ENCODE measurements around the gene TSC1. TPM values are rescaled to one million over a fixed set of nuclear protein-coding genes. Genes with fewer than 3 reads are reported as not detected.

The TSC1 gene
- total RNA-seq, 1 experiment from 2014 or later = 59.2 TPM

GRCh38 chr9:132878695-132879456 is 65.5 kb downstream of the TSC1 start, which contains the start of gene SPACA9:
TSS of gene SPACA9 (plus strand) at chr9:132878898. CDS start at chr9:132883948, 5,050 bp downstream.
- H3K79me2 ChIP-seq (ENCODE audit: low read length) = no peaks in the 10 kb centered on the region
- DNase-seq = peak; percentile 64
- H3K9me2 ChIP-seq (replicated peaks; ENCODE audit: insufficient read depth, low read length) = no peaks in the 10 kb centered on the region
- peak within 1 kb of the TSS; percentile 98 for H3K4me2 ChIP-seq (ENCODE audit: low read depth, low read length, poor library complexity, severe bottlenecking)
- no peak within 1 kb of the TSS for H3K27ac ChIP-seq (ENCODE audit: low read length)
- H3K9me3 ChIP-seq (ENCODE audit: low read length) = no peaks in the 10 kb centered on the region
- peaks cover 17% of the 10 kb centered on the region for H3K4me1 ChIP-seq (ENCODE audit: low read length)
- H3K4me3 ChIP-seq (ENCODE audit: low read length) = peak within 1 kb of the TSS; percentile 96
- H2AFZ ChIP-seq (ENCODE audit: low read length) = peak within 1 kb of the TSS; percentile 99
- H3K9ac ChIP-seq (ENCODE audit: low read length) = peak within 1 kb of the TSS; percentile 93
- H3K36me3 ChIP-seq (ENCODE audit: insufficient read depth, low read length) = no peaks in the 10 kb centered on the region
- H4K20me1 ChIP-seq (ENCODE audit: insufficient read depth, low read depth, low read length) = no peaks in the 10 kb centered on the region
- H3K27me3 ChIP-seq (ENCODE audit: low read length) = no peaks in the 10 kb centered on the region

- Histone ChIP-seq H3K27me3 (ENCODE audit: low read length) (no peaks in the 10 kb centered on the region), H2AFZ (ENCODE audit: low read length) (peak within 1 kb of the TSS; percentile 99), H3K9me3 (ENCODE audit: low read length) (no peaks in the 10 kb centered on the region), H4K20me1 (ENCODE audit: insufficient read depth, low read depth, low read length) (no peaks in the 10 kb centered on the region), H3K4me3 (ENCODE audit: low read length) (peak within 1 kb of the TSS; percentile 96), H3K27ac (ENCODE audit: low read length) (no peak within 1 kb of the TSS), H3K4me2 (ENCODE audit: low read depth, low read length, poor library complexity, severe bottlenecking) (peak within 1 kb of the TSS; percentile 98), H3K4me1 (ENCODE audit: low read length) (peaks cover 17% of the 10 kb centered on the region), H3K79me2 (ENCODE audit: low read length) (no peaks in the 10 kb centered on the region), H3K9ac (ENCODE audit: low read length) (peak within 1 kb of the TSS; percentile 93), H3K9me2 (replicated peaks; ENCODE audit: insufficient read depth, low read length) (no peaks in the 10 kb centered on the region), H3K36me3 (ENCODE audit: insufficient read depth, low read length) (no peaks in the 10 kb centered on the region)
- peak; percentile 92 for DNase-seq
Observed at GRCh38 chr9:132877824-132878694, 66.4 kb downstream of the TSC1 start, which contains the start of gene AK8. TSS of gene AK8 (minus strand) at chr9:132878284. CDS start at chr9:132878255, 29 bp downstream.

GRCh38 chr9:132877458-132877823 is 67.0 kb downstream of the TSC1 start:
- H2AFZ ChIP-seq (ENCODE audit: low read length) = peak overlapping the region; percentile 92; the same call in 1 of the 2 replicates
- no peaks in the 10 kb centered on the region for H3K9me3 ChIP-seq (ENCODE audit: low read length)
- no peaks in the 10 kb centered on the region for H3K9me2 ChIP-seq (replicated peaks; ENCODE audit: insufficient read depth, low read length)
- peak overlapping the region; percentile 93 for H3K9ac ChIP-seq (ENCODE audit: low read length)
- DNase-seq = no peak
- no peaks in the 10 kb centered on the region for H4K20me1 ChIP-seq (ENCODE audit: insufficient read depth, low read depth, low read length)
- H3K4me2 ChIP-seq (ENCODE audit: low read depth, low read length, poor library complexity, severe bottlenecking) = peak overlapping the region; percentile 98
- peaks cover 17% of the 10 kb centered on the region for H3K4me1 ChIP-seq (ENCODE audit: low read length)
- no peaks in the 10 kb centered on the region for H3K27me3 ChIP-seq (ENCODE audit: low read length)
- H3K4me3 ChIP-seq (ENCODE audit: low read length) = peak overlapping the region; percentile 96
- H3K27ac ChIP-seq (ENCODE audit: low read length) = no peak overlapping the region
- H3K36me3 ChIP-seq (ENCODE audit: insufficient read depth, low read length) = no peaks in the 10 kb centered on the region
- no peaks in the 10 kb centered on the region for H3K79me2 ChIP-seq (ENCODE audit: low read length)

GRCh38 chr9:132876849-132877248 is 67.6 kb downstream of the TSC1 start:
- Histone ChIP-seq H3K36me3 (ENCODE audit: insufficient read depth, low read length) (no peaks in the 10 kb centered on the region), H3K4me2 (ENCODE audit: low read depth, low read length, poor library complexity, severe bottlenecking) (no peak overlapping the region), H3K27me3 (ENCODE audit: low read length) (no peaks in the 10 kb centered on the region), H3K4me1 (ENCODE audit: low read length) (peaks cover 17% of the 10 kb centered on the region), H3K9ac (ENCODE audit: low read length) (no peak overlapping the region), H3K79me2 (ENCODE audit: low read length) (no peaks in the 10 kb centered on the region), H3K9me2 (replicated peaks; ENCODE audit: insufficient read depth, low read length) (no peaks in the 10 kb centered on the region), H3K27ac (ENCODE audit: low read length) (no peak overlapping the region), H3K4me3 (ENCODE audit: low read length) (no peak overlapping the region), H4K20me1 (ENCODE audit: insufficient read depth, low read depth, low read length) (no peaks in the 10 kb centered on the region), H2AFZ (ENCODE audit: low read length) (no peak overlapping the region), H3K9me3 (ENCODE audit: low read length) (no peaks in the 10 kb centered on the region)
- DNase-seq = no peak

GRCh38 chr9:132875159-132875558 is 69.3 kb downstream of the TSC1 start:
- Histone ChIP-seq H4K20me1 (ENCODE audit: insufficient read depth, low read depth, low read length) (no peaks in the 10 kb centered on the region), H3K4me2 (ENCODE audit: low read depth, low read length, poor library complexity, severe bottlenecking) (no peak overlapping the region), H3K4me3 (ENCODE audit: low read length) (no peak overlapping the region), H3K9ac (ENCODE audit: low read length) (no peak overlapping the region), H3K9me2 (replicated peaks; ENCODE audit: insufficient read depth, low read length) (no peaks in the 10 kb centered on the region), H3K36me3 (ENCODE audit: insufficient read depth, low read length) (no peaks in the 10 kb centered on the region), H3K4me1 (ENCODE audit: low read length) (peaks cover 17% of the 10 kb centered on the region), H3K79me2 (ENCODE audit: low read length) (no peaks in the 10 kb centered on the region), H2AFZ (ENCODE audit: low read length) (no peak overlapping the region), H3K27ac (ENCODE audit: low read length) (no peak overlapping the region), H3K27me3 (ENCODE audit: low read length) (no peaks in the 10 kb centered on the region), H3K9me3 (ENCODE audit: low read length) (no peaks in the 10 kb centered on the region)
- DNase-seq = no peak

- DNase-seq = no peak
Observed at GRCh38 chr9:132873403-132873802, 71.0 kb downstream of the TSC1 start.

GRCh38 chr9:132869266-132869665 is 75.2 kb downstream of the TSC1 start:
- H3K4me1 ChIP-seq (ENCODE audit: low read length) = no peaks in the 10 kb centered on the region
- no peak overlapping the region for H3K4me3 ChIP-seq (ENCODE audit: low read length)
- no peak overlapping the region for H3K9ac ChIP-seq (ENCODE audit: low read length)
- no peak overlapping the region for H2AFZ ChIP-seq (ENCODE audit: low read length)
- H3K27ac ChIP-seq (ENCODE audit: low read length) = no peak overlapping the region
- no peaks in the 10 kb centered on the region for H4K20me1 ChIP-seq (ENCODE audit: insufficient read depth, low read depth, low read length)
- H3K36me3 ChIP-seq (ENCODE audit: insufficient read depth, low read length) = no peaks in the 10 kb centered on the region
- H3K79me2 ChIP-seq (ENCODE audit: low read length) = no peaks in the 10 kb centered on the region
- H3K27me3 ChIP-seq (ENCODE audit: low read length) = no peaks in the 10 kb centered on the region
- no peak for DNase-seq
- no peaks in the 10 kb centered on the region for H3K9me3 ChIP-seq (ENCODE audit: low read length)
- no peak overlapping the region for H3K4me2 ChIP-seq (ENCODE audit: low read depth, low read length, poor library complexity, severe bottlenecking)
- no peaks in the 10 kb centered on the region for H3K9me2 ChIP-seq (replicated peaks; ENCODE audit: insufficient read depth, low read length)

More at GRCh38 chr9:132873403-132873802, 71.0 kb downstream of the TSC1 start:
- H3K79me2 ChIP-seq (ENCODE audit: low read length) = no peaks in the 10 kb centered on the region
- H3K27me3 ChIP-seq (ENCODE audit: low read length) = no peaks in the 10 kb centered on the region
- no peak overlapping the region for H3K27ac ChIP-seq (ENCODE audit: low read length)
- H3K36me3 ChIP-seq (ENCODE audit: insufficient read depth, low read length) = no peaks in the 10 kb centered on the region
- no peak overlapping the region for H3K4me2 ChIP-seq (ENCODE audit: low read depth, low read length, poor library complexity, severe bottlenecking)
- no peaks in the 10 kb centered on the region for H4K20me1 ChIP-seq (ENCODE audit: insufficient read depth, low read depth, low read length)
- no peak overlapping the region for H3K9ac ChIP-seq (ENCODE audit: low read length)
- H3K9me3 ChIP-seq (ENCODE audit: low read length) = no peaks in the 10 kb centered on the region
- H3K4me1 ChIP-seq (ENCODE audit: low read length) = peaks cover 8% of the 10 kb centered on the region
- no peak overlapping the region for H2AFZ ChIP-seq (ENCODE audit: low read length)
- no peak overlapping the region for H3K4me3 ChIP-seq (ENCODE audit: low read length)
- no peaks in the 10 kb centered on the region for H3K9me2 ChIP-seq (replicated peaks; ENCODE audit: insufficient read depth, low read length)

GRCh38 chr9:132866898-132867297 is 77.5 kb downstream of the TSC1 start:
- Histone ChIP-seq H3K4me1 (ENCODE audit: low read length) (no peaks in the 10 kb centered on the region), H3K9ac (ENCODE audit: low read length) (no peak overlapping the region), H4K20me1 (ENCODE audit: insufficient read depth, low read depth, low read length) (no peaks in the 10 kb centered on the region), H3K27ac (ENCODE audit: low read length) (no peak overlapping the region), H3K9me2 (replicated peaks; ENCODE audit: insufficient read depth, low read length) (no peaks in the 10 kb centered on the region), H3K4me2 (ENCODE audit: low read depth, low read length, poor library complexity, severe bottlenecking) (no peak overlapping the region), H3K9me3 (ENCODE audit: low read length) (no peaks in the 10 kb centered on the region), H3K79me2 (ENCODE audit: low read length) (no peaks in the 10 kb centered on the region), H3K4me3 (ENCODE audit: low read length) (no peak overlapping the region), H3K27me3 (ENCODE audit: low read length) (no peaks in the 10 kb centered on the region), H3K36me3 (ENCODE audit: insufficient read depth, low read length) (no peaks in the 10 kb centered on the region), H2AFZ (ENCODE audit: low read length) (no peak overlapping the region)
- no peak for DNase-seq

Data from Karpas-422 (cell line).